Glomerular visceral epithelial cell (primary cell): ENCODE results near the gene ERCC1.

ENCODE experiments used
- DNase-seq: peaks from one replicate; pipeline ENCODE4 v3.0.0-alpha.2; 2016; ENCODE audit errors: extremely low spot score

ERCC1 gene

GRCh38 chr19:45364696-45365095, 59.0 kb downstream of the ERCC1 start:
- DNase-seq: no peak

DNA sequence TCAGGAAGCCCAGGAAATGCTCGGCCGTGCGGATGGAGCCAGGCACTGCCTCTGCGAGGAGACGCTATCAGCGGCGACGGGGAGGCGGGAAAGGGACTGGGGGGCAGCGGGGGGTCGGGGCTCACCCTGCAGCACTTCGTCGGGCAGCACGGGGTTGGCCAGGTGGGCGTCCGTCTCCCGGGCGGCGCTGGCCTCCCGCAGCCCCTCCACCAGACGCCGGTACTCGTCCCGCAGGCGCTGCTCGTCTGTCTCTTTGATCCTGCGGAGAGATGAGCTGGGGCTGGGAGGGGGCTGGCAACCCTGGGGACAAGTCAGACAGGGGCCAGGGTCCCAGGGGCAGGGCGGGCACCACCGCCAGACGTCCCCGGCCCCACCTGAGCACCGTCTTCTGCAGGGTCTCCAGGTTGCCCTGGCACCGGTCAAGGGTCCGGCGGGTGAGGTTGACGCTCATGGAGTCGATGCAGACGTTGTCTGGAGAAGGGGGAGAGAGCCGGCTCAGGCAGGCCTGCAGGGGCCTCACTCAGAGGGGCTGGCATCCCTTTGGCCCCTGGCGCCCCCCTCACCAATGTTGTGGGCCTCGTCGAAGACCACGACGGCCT, 59.8 kb downstream of the ERCC1 start:
- no peak for DNase-seq

- no peak for DNase-seq
Measured at GRCh38 chr19:45362291-45362690, 61.4 kb downstream of the ERCC1 start.

DNA sequence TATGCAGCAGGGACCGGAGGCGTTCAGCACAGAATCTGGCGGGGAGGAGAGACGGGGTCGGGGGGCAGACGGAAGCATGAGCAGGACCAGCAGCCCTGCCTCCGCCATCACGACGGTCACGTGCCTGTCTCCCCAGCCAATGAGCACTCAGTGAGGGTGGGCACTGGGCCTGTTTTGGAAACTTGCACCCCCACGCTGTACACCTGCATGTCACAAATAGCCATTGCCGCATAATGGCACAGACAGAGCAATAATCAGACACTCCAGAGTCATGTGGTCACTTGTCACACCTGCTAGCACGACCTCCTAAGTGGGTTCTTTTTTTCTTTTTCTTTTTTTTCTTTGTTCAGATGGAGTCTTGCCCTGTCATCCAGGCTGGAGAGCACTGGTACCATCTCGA, 62.1 kb downstream of the ERCC1 start:
- no peak for DNase-seq

DNA sequence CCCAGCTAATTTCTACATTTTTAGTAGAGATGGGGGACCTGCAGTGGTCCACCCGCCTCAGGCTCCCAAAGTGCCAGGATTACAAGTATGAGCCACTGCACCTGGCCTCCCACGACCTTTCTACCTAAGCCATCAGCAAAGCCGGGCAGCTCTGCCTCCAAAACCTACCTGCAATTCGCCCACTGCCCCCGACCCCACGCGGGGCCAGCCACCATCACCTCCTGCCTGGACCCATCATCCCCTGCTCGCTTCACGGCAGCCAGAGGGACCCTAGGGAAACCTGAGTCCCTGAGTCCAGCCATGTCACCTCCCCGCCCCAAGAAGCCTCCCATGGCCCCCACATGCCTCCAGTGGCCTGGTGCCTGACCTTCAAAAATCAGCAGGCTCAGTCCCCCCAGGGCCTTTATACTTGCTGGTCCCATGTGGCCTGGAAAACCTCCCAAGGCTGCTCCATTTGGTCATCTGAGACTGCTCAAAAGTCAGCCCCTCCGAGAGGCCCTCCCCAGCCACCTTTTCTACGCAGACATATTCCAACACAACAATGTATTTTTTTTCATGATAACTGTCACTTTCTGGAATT, 65.4 kb downstream of the ERCC1 start:
- no peak for DNase-seq

GRCh38 chr19:45357445-45357783, 66.3 kb downstream of the ERCC1 start:
- no peak for DNase-seq
